GM23248 (cell line): ENCODE measurements around the gene XYLB. TPM values are rescaled to one million over a fixed set of nuclear protein-coding genes. Genes with fewer than 3 reads are reported as not detected.
A peak's percentile ranks its signal among the peaks of the same experiment; 100 is the strongest.

ENCODE experiments used
- DNase-seq: peaks from one replicate; pipeline ENCODE4 v3.0.0-alpha.2; 2015
- H2AFZ ChIP-seq: fragments of 200-600 bp; sonication (generic); 2 replicates; pipeline ENCODE4 v1.6.1; 2016; ENCODE audit warnings: antibody characterized with exemption
- H3F3A ChIP-seq: fragments of 200-600 bp; sonication (generic); 2 replicates; pipeline ENCODE4 v1.6.1; 2016; ENCODE audit warnings: mild to moderate bottlenecking, antibody characterized with exemption, mixed run types; ENCODE audit not compliant: insufficient read depth
- H3K27ac ChIP-seq: fragments of 200-600 bp; sonication (generic); 2 replicates; pipeline ENCODE4 v1.5.1; 2016; ENCODE audit warnings: mild to moderate bottlenecking
- H3K27me3 ChIP-seq: fragments of 200-600 bp; sonication (generic); replicated peaks from 2 replicates; pipeline ENCODE4 v1.6.1; 2016; ENCODE audit warnings: mild to moderate bottlenecking; ENCODE audit not compliant: insufficient read depth
- H3K36me3 ChIP-seq: fragments of 200-600 bp; sonication (generic); 2 replicates; pipeline ENCODE4 v1.6.1; 2016; ENCODE audit warnings: low read depth, mild to moderate bottlenecking
- H3K4me1 ChIP-seq: fragments of 200-600 bp; sonication (generic); 2 replicates; pipeline ENCODE4 v1.6.1; 2016; ENCODE audit warnings: mild to moderate bottlenecking; ENCODE audit not compliant: insufficient read depth
- H3K4me2 ChIP-seq: fragments of 200-600 bp; sonication (generic); one replicate; pipeline ENCODE4 v1.6.1; 2016; ENCODE audit warnings: mild to moderate bottlenecking; ENCODE audit not compliant: unreplicated experiment
- H3K4me3 ChIP-seq: fragments of 200-600 bp; sonication (generic); 2 replicates; pipeline ENCODE4 v1.5.1; 2016; ENCODE audit warnings: mild to moderate bottlenecking
- H3K79me2 ChIP-seq: fragments of 200-600 bp; sonication (generic); 2 replicates; pipeline ENCODE4 v1.6.1; 2016; ENCODE audit warnings: mild to moderate bottlenecking; ENCODE audit not compliant: insufficient read depth
- H3K9ac ChIP-seq: fragments of 200-600 bp; sonication (generic); 2 replicates; pipeline ENCODE4 v1.6.1; 2016; ENCODE audit warnings: mild to moderate bottlenecking
- H3K9me2 ChIP-seq: fragments of 200-600 bp; sonication (generic); 2 replicates; pipeline ENCODE4 v1.6.1; 2016; ENCODE audit warnings: mixed run types, mild to moderate bottlenecking, moderate library complexity; ENCODE audit not compliant: insufficient read depth
- H3K9me3 ChIP-seq: fragments of 200-600 bp; sonication (generic); one replicate; pipeline ENCODE4 v1.6.1; 2017; ENCODE audit warnings: low read depth
- H4K20me1 ChIP-seq: fragments of 200-600 bp; sonication (generic); 2 replicates; pipeline ENCODE4 v1.6.0; 2016; ENCODE audit not compliant: insufficient read depth
- EZH2 ChIP-seq: fragments of 200-600 bp; sonication (generic); IDR thresholded peaks from 2 replicates; pipeline ENCODE4 v1.6.1; 2018; ENCODE audit warnings: antibody characterized with exemption, mild to moderate bottlenecking; ENCODE audit not compliant: insufficient read depth, poor library complexity, severe bottlenecking
- EZH2phosphoT487 ChIP-seq: fragments of 200-600 bp; sonication (generic); IDR thresholded peaks from 2 replicates; pipeline ENCODE4 v1.6.1; 2018; ENCODE audit warnings: antibody characterized with exemption, moderate library complexity, mild to moderate bottlenecking, low read depth; ENCODE audit not compliant: insufficient read depth
- WGBS, 2 experiments: methylation state at CpG; one replicate each; pipeline ENCODE4 v1.1.6; 2015 to 2017; ENCODE audit warnings: low lambda C conversion rate in 2 of 2, low coverage in 1 of 2; ENCODE audit errors: missing lambda C conversion rate in 2 of 2; 5-methylcytosine and 5-hydroxymethylcytosine counted together
- in situ Hi-C: fragments of 300-500 bp; cut with MboI; formaldehyde crosslinking; loops from 2 replicates; pipeline ENCODE4 v1.15.0; 2020
- polyA plus RNA-seq: library from polyadenylated mRNA; unstranded; fragments of >200 nt; fragmentation: Nextera tagmentation; extraction: Ambion mirVana; gene quantifications from 2 replicates; pipeline ENCODE4 v1.2.1, GENCODE V29; 2016
- total RNA-seq: library from RNA; depleted of rRNA; stranded (reverse); fragments of >200 nt; shearing (Covaris generic); gene quantifications from 2 replicates; pipeline ENCODE4 v1.2.3, GENCODE V29; 2014

Gene XYLB
- total and polyA plus RNA-seq, 2 experiments from 2014 or later = 4.1 to 5.4 TPM

- Histone ChIP-seq H3K9me3 (no peaks in the 10 kb centered on the region), H3K27me3 (no peaks in the 10 kb centered on the region), H3K79me2 (no peaks in the 10 kb centered on the region), H3K4me3 (no peak overlapping the region), H4K20me1 (no peaks in the 10 kb centered on the region), H3F3A (no peaks in the 10 kb centered on the region), H3K4me1 (no peaks in the 10 kb centered on the region), H2AFZ (no peak overlapping the region), H3K36me3 (0 out of 2 replicates have a peak, but pooled peaks cover 1% of the 10 kb centered on the region), H3K27ac (no peak overlapping the region), H3K9ac (no peak overlapping the region), H3K9me2 (no peaks in the 10 kb centered on the region), H3K4me2 (no peak overlapping the region)
- 91 to 94% methylated on average over 8 of the region's 8 CpGs for WGBS, 2 experiments
- in situ Hi-C loops = no loop called here
- TF ChIP-seq EZH2 = no peak
- TF ChIP-seq EZH2phosphoT487 = no peak
- no peak for DNase-seq
These were observed 29.0 kb downstream of the XYLB start for GRCh38 chr3:38375488-38376097.

- no peaks in the 10 kb centered on the region for H3K79me2 ChIP-seq
- H3K27ac ChIP-seq = no peak overlapping the region
- H3K4me1 ChIP-seq = no peaks in the 10 kb centered on the region
- no peaks in the 10 kb centered on the region for H3K9me3 ChIP-seq
- no peaks in the 10 kb centered on the region for H3K9me2 ChIP-seq
- TF ChIP-seq EZH2 = no peak
- TF ChIP-seq EZH2phosphoT487 = no peak
- H3F3A ChIP-seq = no peaks in the 10 kb centered on the region
- in situ Hi-C loops = no loop called here
- H3K36me3 ChIP-seq = peaks cover 5% of the 10 kb centered on the region; the same call in 1 of the 2 replicates
- H2AFZ ChIP-seq = no peak overlapping the region
- DNase-seq = no peak
- no peak overlapping the region for H3K9ac ChIP-seq
- H3K4me3 ChIP-seq = no peak overlapping the region
- H3K27me3 ChIP-seq = no peaks in the 10 kb centered on the region
- no peak overlapping the region for H3K4me2 ChIP-seq
- 59 to 70% methylated on average over 8 of the region's 8 CpGs for WGBS, 2 experiments
- no peaks in the 10 kb centered on the region for H4K20me1 ChIP-seq
These were observed 29.7 kb downstream of the XYLB start for GRCh38 chr3:38376098-38376816.

- Histone ChIP-seq H3K36me3 (peaks cover 5% of the 10 kb centered on the region; the same call in 1 of the 2 replicates), H3K9me3 (no peaks in the 10 kb centered on the region), H3K4me2 (no peak overlapping the region), H3K27ac (no peak overlapping the region), H3K9ac (no peak overlapping the region), H3K4me1 (no peaks in the 10 kb centered on the region), H3K4me3 (no peak overlapping the region), H4K20me1 (no peaks in the 10 kb centered on the region), H3F3A (no peaks in the 10 kb centered on the region), H2AFZ (no peak overlapping the region), H3K27me3 (no peaks in the 10 kb centered on the region), H3K79me2 (no peaks in the 10 kb centered on the region), H3K9me2 (no peaks in the 10 kb centered on the region)
- no peak for DNase-seq
- in situ Hi-C loops = no loop called here
- WGBS, 2 experiments = 82 to 87% methylated on average over 7 of the region's 7 CpGs
- TF ChIP-seq EZH2phosphoT487 (no peak), EZH2 (no peak)
These were observed 32.7 kb downstream of the XYLB start for GRCh38 chr3:38379201-38379770.

- no peaks in the 10 kb centered on the region for H3K27me3 ChIP-seq
- H3K36me3 ChIP-seq = peaks cover 7% of the 10 kb centered on the region
- H3F3A ChIP-seq = no peaks in the 10 kb centered on the region
- DNase-seq = peak; percentile 10
- no peak overlapping the region for H3K4me2 ChIP-seq
- H3K4me1 ChIP-seq = no peaks in the 10 kb centered on the region
- no peak overlapping the region for H2AFZ ChIP-seq
- TF ChIP-seq EZH2 (no peak), EZH2phosphoT487 (no peak)
- H3K27ac ChIP-seq = no peak overlapping the region
- no peaks in the 10 kb centered on the region for H4K20me1 ChIP-seq
- H3K9me3 ChIP-seq = peaks cover 5% of the 10 kb centered on the region
- H3K9ac ChIP-seq = no peak overlapping the region
- H3K4me3 ChIP-seq = no peak overlapping the region
- H3K79me2 ChIP-seq = no peaks in the 10 kb centered on the region
- WGBS, 2 experiments = 39 to 48% methylated on average over 7 of the region's 7 CpGs
- in situ Hi-C loops = no loop called here
- no peaks in the 10 kb centered on the region for H3K9me2 ChIP-seq
These were observed 36.0 kb downstream of the XYLB start for GRCh38 chr3:38382506-38383080.
